ENCODE measurements around the gene MMEL1.

Gene MMEL1

GRCh38 chr1:2543543-2544092 lies 89.2 kb downstream of the MMEL1 start:
- Histone ChIP-seq H3K27ac (replicated peaks) (peak overlapping the region; percentile 30), H3K27me3 (ENCODE audit: insufficient read depth, poor library complexity, severe bottlenecking) (peaks cover 2% of the 10 kb centered on the region), H3K4me3 (replicated peaks; ENCODE audit: insufficient read depth, low read length) (no peak overlapping the region)
- TF ChIP-seq REST (IDR thresholded peaks at IDR 0.05; ENCODE audit: insufficient replicate concordance, low read depth) (no peak), CTCF (IDR thresholded peaks at IDR 0.05; ENCODE audit: insufficient read depth, low read length) (no peak), GABPA (IDR thresholded peaks at IDR 0.05; ENCODE audit: low read depth) (no peak), SPI1 (IDR thresholded peaks at IDR 0.05; ENCODE audit: borderline replicate concordance, low read depth) (no peak), POLR2AphosphoS5 (IDR thresholded peaks at IDR 0.05; ENCODE audit: low read depth) (no peak)
- peak in 1 of 2 experiments; percentile 43 for DNase-seq (ENCODE audit: low read depth in 1 of 2, low spot score in 1 of 2)

- no peak overlapping the region for H3K4me3 ChIP-seq (replicated peaks; ENCODE audit: insufficient read depth, low read length)
- H3K27me3 ChIP-seq (ENCODE audit: insufficient read depth, poor library complexity, severe bottlenecking): peaks cover 2% of the 10 kb centered on the region
- no peak for TF ChIP-seq GABPA (IDR thresholded peaks at IDR 0.05; ENCODE audit: low read depth)
- no peak for TF ChIP-seq POLR2AphosphoS5 (IDR thresholded peaks at IDR 0.05; ENCODE audit: low read depth)
- TF ChIP-seq REST (IDR thresholded peaks at IDR 0.05; ENCODE audit: insufficient replicate concordance, low read depth): no peak
- no peak overlapping the region for H3K27ac ChIP-seq (replicated peaks)
- no peak for DNase-seq (ENCODE audit: low read depth in 1 of 2, low spot score in 1 of 2)
These were observed 90.4 kb downstream of the MMEL1 start for GRCh38 chr1:2542246-2542915.

- H3K4me3 ChIP-seq (replicated peaks; ENCODE audit: insufficient read depth, low read length): no peak overlapping the region
- H3K27me3 ChIP-seq (ENCODE audit: insufficient read depth, poor library complexity, severe bottlenecking): peaks cover 3% of the 10 kb centered on the region
- TF ChIP-seq GABPA (IDR thresholded peaks at IDR 0.05; ENCODE audit: low read depth): no peak
- no peak for TF ChIP-seq POLR2AphosphoS5 (IDR thresholded peaks at IDR 0.05; ENCODE audit: low read depth)
- no peak for TF ChIP-seq REST (IDR thresholded peaks at IDR 0.05; ENCODE audit: insufficient replicate concordance, low read depth)
- no peak for TF ChIP-seq CTCF (IDR thresholded peaks at IDR 0.05; ENCODE audit: insufficient read depth, low read length)
- TF ChIP-seq SPI1 (IDR thresholded peaks at IDR 0.05; ENCODE audit: borderline replicate concordance, low read depth): no peak
- no peak for DNase-seq (ENCODE audit: low read depth in 1 of 2, low spot score in 1 of 2)
- H3K27ac ChIP-seq (replicated peaks): no peak overlapping the region
These were observed 91.1 kb downstream of the MMEL1 start for GRCh38 chr1:2541619-2542245.
